ENCODE measurements around the gene CC2D2B. TPM values are rescaled to one million over a fixed set of nuclear protein-coding genes. Genes with fewer than 3 reads are reported as not detected.
"Not testable (repeated sequence)": the region's sequence is repeated elsewhere in the genome, so short reads cannot be mapped to it uniquely, and the experiment has no call there.

Gene CC2D2B
- total RNA-seq, 2 donors from 2014 or later: 0.37 to 0.87 TPM

DNA sequence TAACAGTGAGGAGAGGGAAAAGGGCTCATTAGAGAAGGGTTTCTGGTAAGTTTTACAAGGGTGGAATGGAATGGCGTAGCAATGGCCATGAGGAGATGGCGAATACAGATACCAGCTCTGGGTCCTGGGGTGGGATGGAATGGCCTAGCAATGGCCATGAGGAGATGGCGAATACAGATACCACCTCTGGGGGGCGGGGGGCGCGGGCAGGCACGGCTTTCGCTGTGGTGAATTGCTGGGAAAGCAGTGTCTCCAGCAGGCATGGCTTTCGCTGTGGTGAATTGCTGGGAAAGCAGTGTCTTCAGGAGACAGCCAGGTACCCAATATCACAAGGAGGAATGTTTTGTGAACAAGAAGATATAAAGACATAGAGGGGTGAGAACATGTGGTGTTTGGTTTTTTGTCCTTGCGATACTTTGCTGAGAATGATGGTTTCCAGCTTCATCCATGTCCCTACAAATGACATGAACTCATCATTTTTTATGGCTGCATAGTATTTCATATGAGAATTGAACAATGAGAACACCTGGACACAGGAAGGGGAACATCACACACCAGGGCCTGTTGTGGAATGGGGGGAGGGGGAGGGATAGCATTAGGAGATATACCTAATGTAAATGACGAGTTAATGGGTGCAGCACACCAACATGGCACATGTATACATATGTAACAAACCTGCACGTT is 1.7 kb upstream of the CC2D2B start:
- intact Hi-C loops (cut with DNase I, micrococcal nuclease); DNase-seq; ATAC-seq: not testable (repeated sequence)

DNA sequence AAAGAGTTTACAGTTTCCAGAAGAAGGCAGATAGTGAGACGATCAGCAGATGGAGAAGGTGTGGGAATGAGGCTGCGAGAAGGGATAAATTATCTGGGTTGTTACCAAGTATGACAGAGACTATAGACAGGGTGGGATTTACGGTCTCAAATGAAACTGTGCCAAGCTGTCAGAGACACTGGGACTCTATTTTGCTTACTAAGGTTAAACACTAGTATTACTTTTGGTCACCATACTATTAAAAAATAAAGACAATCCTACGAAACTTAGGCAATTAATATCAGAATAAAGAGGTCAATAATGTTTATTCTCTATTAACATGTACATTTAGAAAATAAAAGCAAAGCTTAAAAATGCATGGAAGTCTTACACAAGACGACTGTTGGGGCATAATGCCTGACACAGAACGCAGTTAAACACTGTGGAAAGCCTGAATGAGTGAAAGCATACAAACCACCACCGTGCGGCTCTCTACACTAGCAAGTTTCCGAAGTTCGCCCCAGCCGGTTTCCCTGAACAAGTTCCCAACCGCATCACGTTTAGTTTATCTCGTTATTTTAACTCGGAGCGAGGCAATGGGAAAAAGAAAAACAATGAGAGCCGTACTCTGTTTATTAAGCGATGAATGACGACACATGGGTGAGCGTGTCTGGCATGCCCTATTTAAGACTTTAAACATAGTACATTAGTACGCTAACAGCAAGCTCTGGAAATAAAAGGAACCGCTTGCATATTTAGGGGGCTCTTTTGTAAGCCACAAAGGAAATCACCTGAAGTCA is 909 bp upstream of the CC2D2B start:
- DNase-seq (peak; percentile 56 to 64), ATAC-seq (peak; percentile 63)
- intact Hi-C loops (cut with DNase I, micrococcal nuclease): no loop called here

DNA sequence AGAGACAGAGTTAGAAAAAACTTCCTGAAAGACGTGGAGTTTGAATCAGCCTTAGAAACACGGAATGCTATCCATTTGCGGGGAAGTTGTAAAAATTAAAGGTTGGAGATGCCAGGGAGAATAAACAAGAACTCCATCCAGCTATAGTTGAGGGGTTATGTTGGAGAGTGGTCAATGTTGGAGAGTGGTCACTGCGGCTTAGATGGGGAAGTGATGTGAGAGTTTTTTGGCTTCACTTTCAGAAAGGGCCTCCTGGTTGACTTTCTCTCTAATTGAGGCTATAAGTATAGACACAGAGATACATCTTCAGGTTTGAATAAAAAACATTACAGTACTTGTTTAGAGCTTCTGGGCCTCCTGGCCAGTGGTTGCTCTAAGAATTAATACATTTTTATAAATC is 675 bp downstream of the CC2D2B start:
- ATAC-seq (no peak), DNase-seq (no peak)
- intact Hi-C loops (cut with DNase I, micrococcal nuclease): no loop called here

DNA sequence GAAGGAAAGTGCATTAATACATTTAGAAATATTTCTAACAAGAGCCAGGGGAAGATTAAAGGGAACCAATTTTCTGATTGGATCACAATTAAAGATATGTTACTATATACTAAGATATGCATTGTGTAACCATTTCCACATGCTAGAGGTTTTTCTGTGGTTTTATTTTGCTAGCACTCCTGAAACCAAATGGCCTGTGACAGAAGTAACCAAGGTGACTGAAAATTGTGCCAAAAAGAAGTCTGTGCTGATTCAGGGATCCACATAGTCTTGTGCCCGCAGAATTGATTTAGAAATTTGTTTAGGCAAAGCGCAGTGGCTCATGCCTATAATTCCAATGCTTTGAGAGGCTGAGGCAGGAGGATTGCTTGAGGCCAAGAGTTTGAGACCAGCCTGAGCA is 1.8 kb downstream of the CC2D2B start:
- no peak for DNase-seq
- no peak for ATAC-seq
- intact Hi-C loops (cut with DNase I, micrococcal nuclease): no loop called here

DNA sequence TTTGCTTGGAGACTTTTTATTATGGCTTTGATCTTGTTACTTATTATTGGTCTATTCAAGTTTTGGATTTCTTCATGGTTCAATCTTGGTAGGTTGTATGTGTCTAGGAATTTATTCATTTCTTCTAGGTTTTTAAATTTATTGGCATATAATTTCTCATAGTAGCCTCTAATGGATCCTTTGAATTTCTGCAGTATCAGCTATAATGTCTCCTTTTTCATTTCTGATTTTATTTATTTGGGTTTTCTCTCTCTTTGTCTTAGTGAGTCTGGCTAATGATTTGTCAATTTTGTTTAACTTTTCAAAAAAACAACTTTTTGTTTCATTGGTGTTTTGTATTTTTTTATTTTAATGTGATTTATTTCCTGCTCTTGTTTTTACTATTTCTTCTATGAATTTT is 8.3 kb downstream of the CC2D2B start:
- intact Hi-C loops (cut with DNase I, micrococcal nuclease); ATAC-seq; DNase-seq: not testable (repeated sequence)

DNA sequence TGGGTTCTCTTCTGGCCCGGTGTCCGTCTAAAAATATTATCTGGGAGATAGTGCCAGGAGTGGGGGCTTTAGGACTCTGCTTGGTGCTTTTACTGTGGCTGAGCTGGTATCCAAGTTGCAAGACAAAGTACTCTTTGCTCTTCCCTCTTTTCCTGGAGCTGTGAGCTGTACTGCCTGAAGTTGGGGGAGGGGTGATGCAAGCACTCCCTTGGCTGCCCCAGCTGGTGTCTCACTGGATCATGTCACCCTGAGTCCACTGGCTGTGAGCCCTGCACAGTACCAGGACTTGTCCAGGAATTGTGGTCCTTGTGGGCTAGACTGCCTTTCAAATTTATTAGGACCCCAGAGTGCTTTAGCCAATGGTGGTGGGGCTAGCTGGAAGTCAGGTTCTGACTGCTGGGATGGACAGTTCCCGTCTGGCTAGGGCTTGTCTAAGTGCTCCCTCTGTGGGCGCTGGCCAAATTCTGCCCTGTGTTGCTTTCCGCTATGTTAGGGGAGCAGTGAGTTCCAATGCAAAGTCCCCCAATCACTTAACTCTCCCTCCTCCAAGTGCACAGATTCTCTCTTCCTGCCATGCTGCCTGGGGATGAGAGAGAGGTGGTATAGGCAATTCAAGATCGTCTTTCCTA is 13.1 kb downstream of the CC2D2B start:
- ATAC-seq (no peak), DNase-seq (no peak)
- intact Hi-C loops (cut with DNase I, micrococcal nuclease): no loop called here

DNA sequence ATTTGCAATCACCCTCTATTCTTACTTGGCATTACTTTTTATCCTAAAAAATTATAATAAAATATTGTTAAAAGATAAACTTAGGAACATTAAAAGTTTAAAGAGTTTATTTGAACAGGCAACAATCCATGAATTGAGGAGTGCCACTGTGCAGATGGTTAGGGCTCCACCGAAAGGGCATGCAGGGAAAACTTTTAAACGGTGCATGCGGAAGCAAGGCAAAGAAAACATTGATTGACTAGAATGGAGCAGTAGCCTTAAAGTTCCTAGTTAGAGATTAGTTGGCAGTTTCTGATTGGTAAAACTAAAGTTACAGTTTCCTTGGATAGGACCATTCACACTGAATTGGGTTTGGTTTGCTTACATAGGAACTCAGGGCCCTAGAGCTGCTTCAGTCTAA is 17.3 kb downstream of the CC2D2B start:
- ATAC-seq: peak; percentile 67
- no peak for DNase-seq
- intact Hi-C loops (cut with DNase I, micrococcal nuclease): no loop called here

DNA sequence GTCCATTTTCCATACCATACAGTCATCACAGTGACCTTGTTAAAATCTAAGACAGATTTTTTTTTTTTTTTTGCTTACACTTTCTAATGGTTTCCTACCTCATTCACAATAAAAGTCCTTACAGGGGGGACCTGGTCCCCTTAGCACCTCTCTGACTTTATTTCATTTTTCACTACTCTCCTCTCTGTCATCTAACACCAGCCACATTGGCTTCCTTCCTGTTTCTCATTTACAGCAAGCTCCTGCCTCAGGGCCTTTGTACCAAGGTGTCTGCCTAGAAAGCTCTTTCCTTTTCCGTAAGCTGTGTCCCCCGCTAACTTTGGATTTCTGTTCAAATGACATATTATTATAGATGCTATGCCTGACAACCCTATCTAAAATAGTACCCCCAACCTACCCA is 27.7 kb downstream of the CC2D2B start:
- intact Hi-C loops (cut with DNase I, micrococcal nuclease): no loop called here
- ATAC-seq: no peak

DNA sequence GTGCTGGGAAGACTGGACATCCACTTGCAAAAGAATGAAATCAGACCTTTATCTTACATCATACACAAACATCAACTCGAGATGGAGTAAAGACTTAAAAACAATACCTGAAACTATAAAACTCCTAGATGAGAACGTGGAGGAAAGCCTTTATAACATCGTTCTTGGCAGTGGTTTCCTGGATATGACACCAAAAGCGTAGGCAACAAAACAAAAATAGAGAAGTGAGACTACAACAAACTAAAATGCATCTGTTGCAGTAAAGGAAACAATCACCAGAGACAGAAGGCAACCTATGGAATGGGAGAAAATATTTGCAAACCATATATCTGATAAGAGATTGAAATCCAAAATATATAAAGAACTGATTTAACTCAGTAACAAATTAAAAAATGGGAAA is 33.3 kb downstream of the CC2D2B start:
- no peak for ATAC-seq
- intact Hi-C loops (cut with DNase I, micrococcal nuclease): no loop called here
- DNase-seq: no peak

More for the DNA sequence above, 27.7 kb downstream of the CC2D2B start:
- DNase-seq: no peak

DNA sequence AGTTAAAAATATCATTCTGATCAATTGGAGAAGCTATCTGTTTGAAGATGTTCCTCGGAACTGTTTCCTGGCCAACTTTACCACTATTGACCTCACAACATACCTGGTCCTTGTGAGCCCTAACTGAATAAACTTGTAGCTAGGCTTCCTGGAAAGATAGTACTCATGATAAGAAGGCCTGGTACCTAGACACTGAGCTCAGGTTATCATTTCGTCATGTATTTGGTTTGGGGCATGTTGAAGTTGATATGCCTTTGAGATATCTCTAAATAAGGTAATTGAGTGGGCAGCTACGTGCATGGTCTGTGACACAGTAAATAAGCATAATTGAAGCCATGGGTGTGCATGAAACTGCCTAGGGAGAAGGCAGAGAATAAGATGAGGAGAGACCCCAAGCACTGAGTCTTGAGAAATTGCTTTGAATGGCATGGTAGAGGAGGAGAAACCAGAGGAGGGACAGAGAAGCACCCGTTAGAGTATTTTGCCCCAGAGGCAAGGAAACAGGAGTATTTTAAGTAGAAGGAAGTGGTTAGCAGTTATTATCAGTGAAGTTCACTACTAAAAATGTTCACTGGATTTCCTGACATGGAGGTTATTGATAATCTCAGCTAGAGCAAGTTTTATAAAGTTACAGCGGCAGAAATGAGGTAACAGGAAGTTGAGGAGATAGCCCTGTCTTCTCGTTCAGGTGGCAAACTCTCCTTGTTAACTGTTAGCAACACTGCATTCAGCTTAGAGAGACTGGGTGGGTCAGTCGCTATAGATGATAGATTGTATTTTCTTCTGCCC is 55.6 kb downstream of the CC2D2B start:
- DNase-seq: no peak
- ATAC-seq: no peak
- intact Hi-C loops (cut with DNase I, micrococcal nuclease): no loop called here

DNA sequence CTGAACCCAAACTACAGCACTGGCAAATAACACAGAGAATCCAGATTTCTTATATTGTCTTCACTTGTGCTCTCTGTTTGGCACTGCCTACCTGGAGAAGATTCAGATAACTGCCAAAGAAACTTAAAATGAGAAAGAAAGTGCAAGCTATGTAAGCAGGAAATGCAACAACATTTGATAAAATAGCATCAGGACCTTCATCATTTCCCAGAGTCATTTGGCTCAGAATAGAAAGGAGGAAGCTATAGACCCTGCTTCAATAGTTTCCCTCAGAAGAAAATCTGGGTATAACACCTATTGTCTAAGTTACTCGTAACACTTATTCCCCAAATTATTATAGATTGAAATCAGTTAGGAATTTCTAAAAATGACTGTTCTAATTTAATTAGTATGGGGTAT is 56.2 kb downstream of the CC2D2B start:
- no peak for ATAC-seq
- intact Hi-C loops (cut with DNase I, micrococcal nuclease): no loop called here

DNA sequence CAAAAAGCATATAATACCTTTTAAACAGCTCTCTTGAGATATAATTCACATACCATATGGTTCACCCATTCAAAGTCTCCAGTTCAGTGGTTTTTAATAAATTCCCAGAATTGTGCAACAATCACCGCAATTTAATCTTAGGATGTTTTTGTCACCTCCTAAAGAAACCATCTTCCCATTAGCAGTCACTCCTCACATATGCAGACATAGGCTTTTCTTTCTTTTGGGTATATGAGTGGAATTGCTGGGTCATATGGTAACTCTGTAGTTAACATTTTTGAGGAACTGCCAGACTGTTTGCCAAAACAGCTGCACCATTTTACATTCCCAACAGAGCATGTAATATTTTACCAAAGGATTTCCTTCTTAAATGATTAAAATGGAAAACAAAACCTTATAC is 57.0 kb downstream of the CC2D2B start:
- no peak for DNase-seq

More for the DNA sequence above, 56.2 kb downstream of the CC2D2B start:
- DNase-seq: no peak

DNA sequence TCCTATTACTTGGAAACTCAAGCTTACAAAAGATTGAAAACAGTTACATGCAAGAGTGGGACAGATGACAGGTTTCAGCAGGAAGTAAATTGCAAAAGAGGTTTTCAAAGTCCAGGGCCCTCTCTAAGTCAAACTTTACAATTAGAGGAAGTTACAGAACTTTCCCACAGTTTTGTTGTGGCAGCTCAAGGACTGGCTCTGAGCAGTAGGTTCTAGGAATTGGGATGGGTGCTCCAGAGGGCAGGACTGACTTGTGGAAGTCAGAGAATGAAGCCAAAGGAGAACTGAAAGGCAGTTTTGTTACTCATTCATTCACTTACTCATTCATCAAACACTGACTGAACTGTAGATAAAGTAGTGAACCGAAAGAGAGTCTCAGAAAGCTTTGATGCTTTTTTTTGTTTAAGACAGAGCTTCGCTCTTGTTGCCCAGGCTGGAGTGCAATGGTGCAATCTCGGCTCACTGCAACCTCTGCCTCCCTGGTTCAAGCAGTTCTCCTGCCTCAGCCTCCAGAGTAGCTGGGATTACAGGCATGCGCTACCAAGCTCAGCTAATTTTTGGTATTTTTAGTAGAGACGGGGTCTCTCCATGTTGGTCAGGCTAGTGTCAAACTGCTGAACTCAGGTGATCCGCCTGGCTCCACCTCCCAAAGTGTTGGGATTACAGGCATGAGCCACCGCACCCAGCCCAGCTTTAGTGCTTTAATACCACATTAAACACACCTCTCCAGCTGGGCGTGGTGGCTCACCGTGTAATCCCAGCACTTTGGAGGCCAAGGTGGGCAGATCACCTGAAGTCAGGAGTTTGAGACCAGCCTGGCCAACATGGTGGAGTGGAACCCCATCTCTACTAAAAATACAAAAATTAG is 68.8 kb downstream of the CC2D2B start:
- peak; percentile 43 for ATAC-seq
- peak in 1 of 2 donors; percentile 4 for DNase-seq
- intact Hi-C loops (cut with DNase I, micrococcal nuclease): no loop called here

More for the DNA sequence above, 57.0 kb downstream of the CC2D2B start:
- intact Hi-C loops (cut with DNase I, micrococcal nuclease): no loop called here
- ATAC-seq: no peak

DNA sequence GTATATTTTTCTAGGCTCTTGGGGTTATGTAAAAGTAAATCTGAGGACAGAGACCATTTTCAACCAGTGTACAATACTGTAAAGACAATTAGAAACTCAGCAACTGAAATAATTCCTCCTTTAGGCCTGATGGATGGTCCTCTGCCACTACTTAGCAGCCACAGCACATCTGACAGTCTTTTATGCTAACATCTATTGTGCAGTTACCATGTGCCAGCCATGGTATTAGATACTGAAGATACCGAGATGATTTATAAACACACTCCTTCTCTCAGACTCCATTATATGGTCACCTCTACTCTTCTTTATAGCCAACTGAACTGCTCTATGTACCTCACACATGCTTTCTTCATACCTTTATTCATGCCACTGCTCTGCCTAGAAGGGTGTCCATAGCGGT is 74.4 kb downstream of the CC2D2B start:
- intact Hi-C loops (cut with DNase I, micrococcal nuclease): no loop called here
- ATAC-seq (no peak), DNase-seq (no peak)

DNA sequence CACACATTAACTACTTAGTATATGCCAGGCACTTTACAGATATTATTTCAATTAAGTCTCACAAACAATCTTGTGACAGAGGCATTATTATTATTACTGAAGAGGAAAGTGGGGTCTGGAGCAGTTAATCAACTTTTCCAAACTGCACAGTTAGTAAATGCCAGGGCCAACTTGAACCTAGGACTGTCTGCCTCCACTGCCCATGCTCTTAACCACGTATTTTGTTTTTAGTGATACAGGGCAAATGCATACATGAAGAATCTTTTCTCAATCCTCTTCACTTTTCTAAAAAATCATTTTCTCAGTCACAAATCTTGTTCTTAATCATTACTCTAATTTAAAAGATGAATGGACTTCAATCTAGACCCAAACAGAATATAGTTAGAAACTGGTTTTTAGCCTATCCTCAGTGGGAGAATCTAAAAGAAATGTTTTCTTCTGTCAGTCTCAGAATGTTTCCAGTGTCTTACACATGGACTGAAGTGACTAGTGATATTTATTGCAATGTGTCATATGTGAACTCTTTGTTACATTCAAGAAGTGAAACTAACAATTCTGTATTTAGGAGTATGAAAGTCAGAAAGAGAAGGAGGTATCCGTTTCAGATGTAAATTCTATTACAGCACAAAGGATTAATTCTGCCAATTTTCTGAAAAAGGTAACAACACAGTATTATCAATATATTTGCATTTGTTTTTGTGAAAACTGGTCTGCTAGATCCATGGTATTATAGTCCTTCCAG is 80.1 kb downstream of the CC2D2B start:
- intact Hi-C loops (cut with DNase I, micrococcal nuclease): no loop called here
- ATAC-seq: no peak
- DNase-seq: no peak

DNA sequence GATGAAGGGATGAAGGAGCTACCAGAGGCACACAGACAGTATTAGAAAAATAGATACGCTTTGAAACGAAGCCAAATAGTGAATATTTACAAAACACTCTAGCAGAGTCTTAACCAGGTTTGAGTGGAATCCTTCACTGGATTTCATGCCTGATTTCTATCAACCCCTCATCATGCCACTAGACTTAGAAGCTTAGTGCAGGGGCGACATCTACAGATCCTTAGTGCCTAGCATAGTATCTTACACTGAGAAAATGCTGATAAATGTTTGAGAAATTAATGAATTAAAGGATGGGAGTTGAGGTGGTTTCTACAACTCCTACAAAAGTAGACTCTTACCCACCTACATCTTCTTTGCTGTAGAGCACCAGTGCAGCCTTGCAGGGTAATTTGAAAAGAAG is 80.9 kb downstream of the CC2D2B start:
- ATAC-seq (no peak), DNase-seq (no peak)
- intact Hi-C loops (cut with DNase I, micrococcal nuclease): no loop called here

DNA sequence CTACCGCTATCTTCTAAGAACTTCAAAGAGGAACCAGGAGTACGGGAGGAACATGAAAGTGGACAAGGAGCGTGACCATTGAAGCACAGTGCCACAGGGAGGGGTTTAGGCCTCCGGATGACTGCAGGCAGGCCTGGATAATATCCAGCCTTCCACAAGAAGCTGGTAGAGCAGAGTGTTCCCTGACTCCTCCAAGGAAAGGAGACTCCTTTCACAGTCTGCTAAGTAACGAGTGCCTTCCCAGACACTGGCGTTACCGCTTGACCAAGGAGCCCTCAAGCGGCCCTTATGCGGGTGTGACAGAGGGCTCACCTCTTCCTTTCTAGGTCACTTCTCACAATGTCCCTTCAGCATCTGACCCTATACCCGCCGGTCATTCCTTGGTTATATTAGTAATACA is 86.6 kb downstream of the CC2D2B start:
- intact Hi-C loops (cut with DNase I, micrococcal nuclease); ATAC-seq; DNase-seq: not testable (repeated sequence)
